ENCODE measurements around the gene FATE1.
A peak's percentile ranks its signal among the peaks of the same experiment; 100 is the strongest.
"Not testable (repeated sequence)": the region's sequence is repeated elsewhere in the genome, so short reads cannot be mapped to it uniquely, and the experiment has no call there.

The FATE1 gene, protein sequence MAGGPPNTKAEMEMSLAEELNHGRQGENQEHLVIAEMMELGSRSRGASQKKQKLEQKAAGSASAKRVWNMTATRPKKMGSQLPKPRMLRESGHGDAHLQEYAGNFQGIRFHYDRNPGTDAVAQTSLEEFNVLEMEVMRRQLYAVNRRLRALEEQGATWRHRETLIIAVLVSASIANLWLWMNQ

DNA sequence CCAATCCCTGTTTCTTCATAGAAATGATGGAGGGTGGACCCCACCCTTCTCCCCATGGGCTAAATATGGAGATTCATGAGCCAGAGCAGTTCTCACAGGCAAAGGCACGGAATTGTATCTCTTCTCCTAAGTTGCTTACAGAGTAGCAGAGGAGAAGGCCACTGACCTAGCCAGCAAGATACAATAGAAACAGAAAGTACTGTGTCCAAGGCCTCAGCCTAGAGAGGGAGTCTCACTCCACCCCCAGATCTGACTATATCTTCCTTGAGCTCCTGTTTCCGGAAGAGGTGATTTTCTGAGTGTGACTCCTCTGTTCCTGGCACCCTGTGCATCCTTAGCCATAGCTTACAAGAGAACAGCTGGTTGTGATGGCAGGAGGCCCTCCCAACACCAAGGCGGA lies at the start of gene FATE1:
Gene FATE1 (plus strand): TSS at position 284 of the 400 bp plus-strand sequence. CDS start 85 bp downstream, at position 369.
- no peak for DNase-seq (ENCODE audit: low read depth in 2 of 2)

DNA sequence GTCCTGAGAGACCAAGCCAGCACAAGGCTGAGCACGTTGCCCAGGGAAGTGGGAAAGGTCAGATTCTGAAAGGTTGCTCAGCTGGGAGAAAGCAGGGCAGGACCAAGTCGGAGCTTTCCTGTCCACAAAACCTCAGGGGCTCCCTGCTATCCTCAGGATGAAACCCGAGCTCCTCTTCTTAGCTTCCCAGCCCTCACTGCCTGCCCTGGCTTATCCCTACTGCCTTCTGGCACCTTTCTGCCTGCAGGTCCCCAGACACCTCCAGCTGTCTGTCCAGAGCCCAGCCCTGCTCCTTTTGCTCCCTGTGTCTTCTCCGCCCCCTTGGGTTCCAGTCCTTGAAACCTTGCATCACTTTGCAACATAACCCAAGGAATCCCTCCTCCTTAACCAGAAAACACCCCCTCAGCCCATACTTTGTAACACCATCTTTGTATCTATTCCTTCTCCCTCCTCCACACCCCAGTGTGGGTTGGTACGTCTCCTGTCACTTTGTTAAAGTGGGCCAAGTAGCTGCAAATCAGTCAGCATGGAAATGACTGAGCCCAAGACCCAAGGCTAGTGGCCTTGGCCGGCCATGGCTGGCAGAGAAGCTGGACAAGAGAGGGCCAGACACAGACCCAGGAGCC lies 40.6 kb upstream of the FATE1 start:
- no peak for DNase-seq (ENCODE audit: low read depth in 2 of 2)

DNA sequence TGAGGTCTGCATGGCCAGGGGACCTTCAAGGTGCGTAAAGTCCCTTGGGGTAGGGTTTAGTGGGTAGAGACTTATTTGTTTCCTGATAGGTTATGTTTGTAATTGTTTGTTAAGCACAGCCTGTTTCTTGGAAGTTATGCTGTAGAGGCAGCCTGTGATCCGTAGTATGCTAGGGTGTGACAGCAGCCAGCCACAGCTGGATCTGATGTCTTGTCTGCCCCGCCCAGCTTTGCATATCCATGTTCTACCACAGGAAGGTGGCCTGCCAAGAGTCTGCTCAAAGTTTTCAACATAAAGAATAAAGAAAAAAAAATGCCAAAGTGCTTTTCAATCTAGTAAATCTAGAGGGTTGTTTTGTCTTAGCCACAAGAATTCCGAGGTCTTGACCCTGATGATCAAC lies 39.6 kb upstream of the FATE1 start:
- no peak for DNase-seq (ENCODE audit: low read depth in 2 of 2)

DNA sequence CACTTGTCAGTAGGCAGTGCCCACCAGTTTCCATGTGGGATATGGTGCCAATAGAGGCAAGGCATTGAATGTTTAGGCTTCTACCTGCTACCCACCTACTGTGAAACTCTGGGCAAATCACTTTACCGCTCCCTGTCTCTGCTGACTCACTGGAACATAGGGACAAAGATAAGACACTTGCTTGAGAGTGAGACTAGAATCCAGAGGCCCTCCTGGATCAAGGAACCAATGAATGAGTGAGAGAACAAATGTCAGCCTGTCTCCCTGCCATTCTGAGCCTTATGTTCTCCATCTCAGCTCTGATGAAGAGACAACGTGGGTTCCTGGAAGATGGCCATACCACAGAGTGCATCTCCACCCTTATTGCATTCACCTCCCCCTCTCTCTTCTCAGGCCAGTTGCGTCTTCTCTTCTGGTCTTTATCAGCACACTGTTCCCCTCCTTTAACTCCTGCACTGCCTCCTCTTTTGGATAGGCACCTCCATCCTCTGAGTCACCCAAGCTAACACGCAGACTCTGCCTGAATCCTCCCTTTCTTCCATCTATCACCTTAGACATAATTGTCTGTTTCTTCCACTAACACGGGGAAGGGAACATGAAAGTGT lies 35.9 kb upstream of the FATE1 start:
- no peak for DNase-seq (ENCODE audit: low read depth in 2 of 2)

DNA sequence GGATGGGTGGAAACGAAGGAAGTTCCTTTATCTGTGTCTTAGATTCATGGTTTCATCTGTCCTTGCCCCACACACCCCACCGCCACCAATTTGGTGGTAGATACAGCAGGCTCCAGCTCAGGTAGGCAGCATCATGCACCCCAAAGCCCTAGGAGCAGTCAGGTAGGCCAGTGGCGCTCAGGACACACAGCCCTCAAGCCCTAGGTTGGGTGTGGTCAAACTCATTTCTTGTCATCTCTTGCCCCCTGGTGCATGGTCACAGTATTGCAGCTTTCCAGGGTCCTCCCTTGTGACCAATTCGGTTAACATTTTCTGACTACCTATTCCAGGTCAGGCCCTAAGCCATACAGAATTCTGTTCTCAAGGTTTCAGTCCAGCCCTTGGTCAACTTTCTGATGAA lies 35.0 kb upstream of the FATE1 start:
- DNase-seq (ENCODE audit: low read depth in 2 of 2), result no peak

DNA sequence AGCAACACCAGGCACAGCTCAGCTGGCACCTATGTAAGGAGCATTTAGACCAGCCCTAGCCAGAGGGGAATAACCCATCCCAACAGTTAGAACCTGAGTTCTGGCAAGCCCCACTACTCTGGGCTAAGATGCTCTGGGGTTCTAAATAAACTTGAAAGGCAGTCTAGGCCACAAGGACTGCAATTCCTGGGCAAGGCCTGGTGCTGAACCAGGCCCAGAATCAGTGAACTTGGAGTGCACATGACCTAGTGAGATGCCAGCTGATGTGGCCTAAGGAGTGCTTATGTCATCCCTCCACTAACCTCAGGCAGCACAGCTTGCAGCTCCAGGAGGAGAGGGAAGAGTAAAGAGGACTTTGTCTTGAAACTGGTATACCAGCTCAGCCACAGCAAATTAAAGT lies 28.2 kb upstream of the FATE1 start:
- no peak for DNase-seq (ENCODE audit: low read depth in 2 of 2)

DNA sequence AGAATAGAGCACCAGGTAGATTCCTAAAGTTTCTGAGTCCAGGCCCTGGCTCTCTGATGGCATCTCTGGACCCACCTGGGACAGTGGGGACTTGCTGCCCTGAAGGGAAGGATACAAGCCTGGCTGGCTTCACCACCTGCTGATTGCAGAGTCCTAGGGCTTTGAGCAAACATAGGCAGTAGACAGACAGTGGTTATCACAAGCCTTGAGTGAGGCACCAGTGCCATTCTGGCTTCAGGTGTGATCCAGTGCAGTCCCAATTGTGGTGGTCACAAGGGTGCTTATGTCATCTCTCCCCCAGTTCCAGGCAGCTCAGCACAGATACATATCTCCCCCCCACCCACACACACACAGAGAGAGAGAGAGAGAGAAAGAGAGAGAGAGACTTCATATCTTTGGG lies 27.1 kb upstream of the FATE1 start:
- DNase-seq (ENCODE audit: low read depth in 2 of 2), result no peak

DNA sequence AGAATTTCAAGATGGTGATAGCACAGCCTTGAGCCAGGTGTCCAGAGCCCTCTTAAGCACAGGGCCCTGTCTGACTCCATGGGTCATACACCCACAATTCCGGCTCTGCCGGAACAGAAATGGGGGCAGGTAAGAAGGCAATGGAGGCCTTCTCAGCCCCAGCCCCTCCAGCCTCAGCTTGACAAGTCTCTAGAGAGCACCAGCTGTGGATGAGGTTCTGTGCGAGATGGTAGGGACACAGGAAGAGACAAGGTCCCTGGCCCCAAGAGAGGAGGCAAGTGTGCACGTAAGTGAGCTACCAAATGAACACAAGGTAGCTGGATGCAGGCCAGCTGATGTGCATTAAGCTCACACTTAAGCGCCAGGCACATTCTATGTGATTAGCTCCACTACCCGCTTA lies 23.0 kb upstream of the FATE1 start:
- DNase-seq (ENCODE audit: low read depth in 2 of 2), result no peak

DNA sequence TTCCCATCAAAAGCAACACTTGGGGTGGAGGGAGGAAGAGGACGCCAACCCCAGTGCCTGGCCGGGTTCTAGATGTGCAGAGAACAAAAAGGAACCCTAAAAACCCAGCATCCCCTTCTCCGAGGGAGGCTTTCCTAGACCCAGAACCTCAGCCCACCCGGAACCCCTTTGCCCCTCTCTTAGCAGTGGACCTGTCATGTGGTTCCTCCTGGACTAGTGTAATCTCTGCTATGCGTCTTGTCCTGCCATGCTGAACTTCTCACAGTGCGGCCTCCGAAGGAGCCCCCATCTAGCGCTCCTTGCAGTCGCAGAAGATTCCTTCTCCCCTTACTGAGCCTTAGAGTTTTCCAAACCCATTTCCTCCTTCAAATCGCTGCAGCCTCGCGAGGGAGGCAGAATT lies 21.7 kb upstream of the FATE1 start:
- DNase-seq (ENCODE audit: low read depth in 2 of 2), result no peak

DNA sequence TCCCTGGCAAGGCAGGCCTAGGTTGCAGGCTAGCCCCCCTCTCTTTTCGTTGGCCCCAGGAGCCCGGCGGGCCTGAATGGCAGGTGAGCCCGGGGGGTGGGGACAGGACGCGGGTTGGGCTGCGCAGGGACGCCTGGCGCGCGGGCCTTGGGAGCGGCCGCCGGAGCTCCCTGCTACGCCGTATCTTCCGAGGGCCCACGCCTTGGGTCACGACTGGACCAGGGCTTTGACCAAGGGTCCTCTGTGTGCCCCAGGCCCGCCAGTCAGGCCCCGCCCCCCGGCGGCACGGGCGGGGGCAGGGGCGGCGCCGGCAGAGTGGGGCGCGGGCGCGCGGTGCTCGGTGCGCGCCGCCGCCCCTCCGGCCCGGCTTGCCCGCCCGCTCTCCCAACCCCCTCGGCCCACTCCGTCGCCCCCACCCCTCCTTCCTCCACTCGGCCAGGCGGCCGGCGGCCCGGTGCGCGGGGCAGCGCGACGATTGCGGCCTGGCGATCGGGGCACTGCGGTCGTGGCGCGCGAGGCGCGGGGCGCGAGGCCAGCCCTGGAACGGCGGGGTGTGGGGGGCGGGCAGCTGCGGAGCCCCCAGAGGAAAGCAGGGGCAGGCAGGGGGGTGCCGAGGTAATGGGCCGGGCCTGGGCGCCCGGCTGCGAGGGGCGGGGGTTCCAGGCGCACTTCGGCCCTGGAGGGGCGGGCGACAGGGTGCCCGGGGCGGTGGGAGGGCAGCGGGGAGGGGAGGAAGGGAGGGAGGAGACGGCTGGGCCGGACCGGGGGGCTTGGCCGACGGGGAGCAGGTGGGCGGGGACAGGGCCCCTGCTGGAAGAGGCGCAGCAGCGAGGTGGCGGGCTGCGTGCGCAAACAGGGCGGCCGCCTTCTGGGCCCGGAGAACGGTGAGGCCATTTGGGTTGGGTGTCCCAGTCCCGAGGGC lies 20.9 kb upstream of the FATE1 start, which contains the start of gene PRRG3:
Gene PRRG3 (plus strand): TSS at position 798 of the 922 bp plus-strand sequence. CDS start 3,357 bp downstream, outside the sequence.
- DNase-seq (ENCODE audit: low read depth in 2 of 2), result no peak

DNA sequence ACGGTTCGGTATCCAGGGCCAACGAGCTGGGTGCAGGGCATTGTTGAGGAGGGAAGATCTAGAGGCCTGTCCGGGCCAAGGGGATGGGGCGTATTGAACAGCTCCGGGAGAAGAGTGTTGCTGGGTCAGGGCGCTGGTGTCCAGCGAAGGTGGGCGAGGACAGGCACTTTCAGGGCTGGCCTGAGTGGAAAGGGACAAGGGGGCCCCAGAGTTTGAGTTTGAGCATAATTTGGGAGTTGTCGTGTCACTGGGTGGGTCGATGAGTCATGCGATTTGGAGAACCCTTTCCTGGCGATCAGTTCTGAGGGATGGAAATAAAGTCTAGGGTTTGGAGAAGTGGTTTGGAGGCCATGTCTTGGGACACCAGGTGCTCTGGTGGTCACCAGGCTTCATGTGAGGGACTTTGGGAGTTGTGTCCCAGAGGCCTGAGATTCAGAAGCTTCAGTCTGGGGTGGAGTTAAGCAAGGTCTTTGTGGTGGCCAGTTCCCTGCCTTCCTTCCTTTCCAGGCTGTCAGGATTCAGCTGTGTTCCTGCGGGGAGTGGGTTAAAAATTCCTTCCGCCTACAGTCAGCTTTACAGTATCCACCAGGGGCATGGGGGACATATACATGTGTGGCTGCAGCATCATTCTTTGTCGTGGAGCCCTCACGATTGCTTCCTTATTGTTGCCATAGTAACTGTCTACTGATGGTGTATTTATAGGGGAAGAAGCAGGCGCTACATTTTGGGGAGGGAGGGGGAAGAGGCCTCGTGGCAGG lies 20.1 kb upstream of the FATE1 start:
- no peak for DNase-seq (ENCODE audit: low read depth in 2 of 2)

DNA sequence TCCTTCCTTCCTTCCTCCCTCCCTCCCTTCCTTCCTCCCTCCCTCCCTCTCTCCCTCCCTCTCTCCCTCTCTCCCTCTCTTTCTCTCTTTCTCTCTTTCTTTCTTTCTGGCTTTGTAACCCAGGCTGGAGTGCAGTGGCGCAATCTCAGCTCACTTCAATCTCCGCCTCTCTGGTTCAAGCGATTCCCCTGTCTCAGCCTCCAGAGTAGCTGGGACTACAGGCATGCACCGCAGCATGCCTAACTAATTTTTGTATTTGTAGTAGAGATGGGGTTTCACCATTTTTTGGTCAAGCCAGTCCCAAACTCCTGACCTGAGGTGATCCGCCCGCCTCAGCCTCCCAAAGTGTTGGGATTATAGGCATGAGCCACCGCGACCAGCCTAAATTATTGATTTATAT lies 18.8 kb upstream of the FATE1 start:
- not testable (repeated sequence) for DNase-seq (ENCODE audit: low read depth in 2 of 2)

DNA sequence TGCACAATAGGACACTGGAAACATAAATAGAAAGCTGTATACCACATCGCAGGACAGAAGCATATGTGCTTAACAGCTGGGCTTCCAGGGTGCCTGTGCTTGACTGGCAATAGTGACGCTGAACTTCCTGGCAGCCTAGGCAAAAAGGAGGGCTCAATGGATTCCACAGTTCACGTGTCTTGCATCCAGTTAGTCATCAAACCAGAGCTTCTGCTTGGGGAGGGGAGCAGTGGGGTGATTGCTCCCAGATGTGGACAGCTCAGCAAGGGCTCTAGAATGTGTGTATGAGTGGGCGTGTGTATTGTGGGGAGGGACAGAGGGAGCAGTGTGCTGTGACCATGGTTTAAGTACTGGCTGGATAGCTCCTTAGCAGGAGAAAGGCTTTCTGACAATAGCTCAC lies 18.3 kb upstream of the FATE1 start:
- peak; percentile 81 to 84 for DNase-seq (ENCODE audit: low read depth in 2 of 2)

DNA sequence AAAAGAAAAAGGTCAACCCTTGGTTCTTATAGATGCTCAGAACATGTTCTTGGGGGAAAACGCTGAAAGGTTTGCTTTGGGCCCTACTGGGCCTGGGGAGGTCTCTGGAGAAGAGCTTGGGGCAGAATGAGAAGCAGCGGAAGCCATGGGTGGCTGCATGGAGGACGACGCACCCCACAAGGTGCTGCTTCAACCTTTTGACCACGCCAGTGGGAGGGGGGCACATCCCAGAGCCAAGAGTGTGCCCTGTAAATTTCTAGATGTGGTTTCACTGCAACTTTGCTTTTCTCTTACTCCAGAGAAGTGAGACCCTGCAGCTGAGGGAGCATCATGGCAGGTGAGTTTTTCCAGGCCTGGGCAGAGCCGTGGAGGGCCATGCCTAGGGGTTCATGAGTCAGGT lies 17.4 kb upstream of the FATE1 start:
- no peak for DNase-seq (ENCODE audit: low read depth in 2 of 2)

DNA sequence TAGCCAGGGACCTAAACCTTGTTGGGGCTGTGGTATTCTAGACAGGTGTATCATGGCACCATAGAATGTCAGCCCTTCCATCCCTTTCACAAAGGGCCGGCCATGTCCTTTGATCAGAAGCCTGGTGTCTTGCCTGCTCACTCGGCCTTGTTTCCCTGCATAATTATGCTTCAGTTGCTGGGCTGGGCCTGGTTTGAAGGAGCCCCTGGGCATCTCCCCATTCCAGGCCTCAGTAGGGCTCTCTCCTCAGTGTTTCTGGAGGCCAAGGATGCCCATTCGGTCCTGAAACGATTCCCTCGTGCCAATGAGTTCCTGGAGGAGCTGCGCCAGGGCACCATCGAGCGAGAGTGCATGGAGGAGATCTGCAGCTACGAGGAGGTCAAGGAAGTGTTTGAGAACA lies 16.1 kb upstream of the FATE1 start:
- DNase-seq (ENCODE audit: low read depth in 2 of 2), result no peak

DNA sequence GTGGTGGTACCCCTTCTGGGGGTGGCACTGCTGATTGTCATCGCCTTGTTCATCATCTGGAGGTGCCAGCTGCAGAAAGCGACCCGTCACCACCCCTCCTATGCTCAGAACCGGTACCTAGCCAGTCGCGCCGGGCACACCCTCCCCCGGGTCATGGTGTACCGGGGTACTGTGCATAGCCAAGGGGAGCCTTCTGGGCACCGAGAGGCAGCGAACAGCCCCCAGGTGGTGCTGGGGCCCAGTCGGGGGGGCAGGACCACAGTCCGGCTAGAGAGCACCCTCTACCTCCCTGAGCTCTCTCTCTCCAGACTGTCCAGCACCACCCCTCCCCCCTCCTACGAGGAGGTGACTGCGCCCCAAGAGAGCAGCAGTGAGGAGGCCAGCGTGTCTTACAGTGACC lies 15.3 kb upstream of the FATE1 start:
- DNase-seq (ENCODE audit: low read depth in 2 of 2), result no peak

DNA sequence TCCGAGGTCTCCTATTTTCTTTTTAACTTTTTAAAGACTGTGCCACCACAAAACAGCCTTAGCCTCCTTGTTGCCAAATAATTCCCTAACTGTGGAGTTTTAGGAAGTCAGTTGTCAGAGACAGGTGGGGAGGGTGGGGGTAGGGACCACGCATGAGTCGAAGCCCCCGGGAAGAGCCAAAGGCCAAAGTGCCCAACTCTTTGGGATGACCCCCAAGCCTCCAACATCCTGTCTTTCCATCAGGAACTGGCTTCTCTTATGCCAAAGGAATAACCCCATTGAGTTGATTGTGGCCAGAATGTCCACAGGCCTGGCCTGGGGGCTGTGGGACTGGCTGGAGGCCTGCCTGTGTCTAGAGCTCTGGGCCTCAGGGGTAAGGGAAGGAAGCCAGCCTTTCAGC lies 14.8 kb upstream of the FATE1 start:
- no peak for DNase-seq (ENCODE audit: low read depth in 2 of 2)

DNA sequence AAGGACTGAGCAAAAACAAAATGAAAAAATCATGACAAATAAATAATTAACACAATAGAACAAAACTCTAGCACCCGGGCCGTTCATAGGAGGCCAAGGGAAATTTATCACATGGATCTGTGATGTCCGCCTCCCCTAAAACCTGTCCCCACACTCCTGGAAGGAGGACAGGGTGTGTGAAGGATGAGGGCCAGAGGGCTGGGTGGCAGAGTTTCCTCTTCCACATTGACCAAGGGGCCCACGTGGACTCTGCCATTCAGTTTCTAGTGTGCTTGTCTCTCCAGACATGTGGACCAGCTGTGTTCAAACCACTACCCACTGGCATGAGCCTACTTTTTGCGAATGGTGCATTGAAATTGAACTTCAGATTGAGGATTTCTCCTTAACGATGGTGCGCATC lies 14.3 kb upstream of the FATE1 start:
- no peak for DNase-seq (ENCODE audit: low read depth in 2 of 2)

DNA sequence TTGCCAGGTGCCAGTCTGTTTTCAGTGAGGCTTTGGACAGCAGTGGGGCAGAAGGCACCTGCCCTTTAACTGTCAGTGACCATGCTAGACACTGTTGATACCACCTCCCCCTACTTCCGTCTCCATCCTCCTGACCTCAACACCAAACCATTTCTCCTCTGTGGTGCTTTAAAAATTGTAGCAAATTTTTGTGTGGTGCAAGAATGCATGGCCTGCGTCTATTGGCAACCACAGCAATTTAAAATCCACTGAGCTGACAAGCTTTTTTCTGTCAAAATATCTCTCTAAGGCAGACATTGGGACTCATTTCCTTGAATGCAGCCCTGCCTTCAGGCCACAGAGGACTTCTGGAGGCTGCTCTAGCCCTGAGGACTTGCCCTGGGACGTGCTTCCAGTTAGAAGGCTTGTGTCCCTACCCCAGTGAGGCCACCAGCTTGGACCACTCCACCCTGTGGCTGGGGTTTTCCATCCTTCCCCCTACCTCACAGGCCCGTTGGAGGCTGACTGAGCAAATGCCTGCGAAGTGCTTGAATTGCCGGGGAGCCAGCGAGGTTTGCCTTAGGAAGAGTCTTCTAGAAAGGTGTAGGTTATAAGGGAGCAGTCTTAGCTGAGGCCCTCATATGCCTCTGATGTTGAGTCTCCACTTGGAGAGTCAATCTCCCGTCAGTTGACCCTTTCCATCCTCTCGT lies 13.7 kb upstream of the FATE1 start:
- DNase-seq (ENCODE audit: low read depth in 2 of 2), result no peak

DNA sequence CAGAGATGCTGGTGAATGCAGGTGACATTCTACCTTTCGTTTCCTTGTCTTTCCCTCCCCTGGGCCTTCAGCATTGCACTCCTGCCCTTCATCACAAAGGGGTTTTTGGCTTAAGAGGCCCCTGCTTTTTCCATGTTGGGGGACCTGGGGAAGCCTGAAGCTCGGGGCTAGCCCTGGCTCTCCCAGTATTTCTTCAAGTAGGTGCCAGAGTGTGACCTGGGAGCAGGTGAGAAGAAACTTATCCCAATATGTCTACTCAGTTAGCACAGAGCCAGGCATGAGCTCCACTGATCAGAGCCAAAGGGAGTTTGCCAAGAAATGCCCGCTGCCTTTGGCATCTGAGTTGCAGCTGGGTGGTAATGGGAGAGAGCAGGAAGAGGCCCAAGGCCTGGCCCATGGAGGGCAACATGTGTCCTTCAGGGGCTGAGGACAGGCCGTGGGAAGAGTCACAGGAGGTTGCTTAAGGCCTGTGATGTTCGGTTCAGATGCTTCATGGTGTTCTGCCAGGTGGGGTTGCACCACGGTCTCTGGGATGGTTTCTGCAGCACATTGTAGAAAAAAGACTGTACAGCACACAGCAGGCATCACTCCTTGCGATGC lies 13.0 kb upstream of the FATE1 start:
- no peak for DNase-seq (ENCODE audit: low read depth in 2 of 2)

DNA sequence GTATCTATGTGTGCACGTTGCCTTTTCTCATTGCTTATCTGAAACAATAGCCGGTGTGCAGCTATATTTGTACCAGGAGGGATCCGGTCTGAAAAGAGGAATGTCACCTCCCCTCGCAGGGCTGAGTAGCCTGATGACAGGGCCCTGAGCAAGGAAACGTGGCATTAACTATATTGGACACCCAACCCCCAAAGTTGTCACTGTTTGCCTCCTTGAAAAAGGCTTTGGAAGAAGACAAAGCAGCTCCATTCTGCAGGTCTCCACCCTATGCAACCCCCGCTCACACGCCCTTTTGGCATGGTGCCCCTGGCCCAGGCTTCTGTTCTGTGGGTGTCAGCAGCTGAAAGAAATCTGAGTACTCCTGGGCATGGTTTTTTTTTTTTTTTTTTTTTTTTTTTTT lies 12.3 kb upstream of the FATE1 start:
- DNase-seq (ENCODE audit: low read depth in 2 of 2), result no peak
